ENCODE data around the gene PPRC1. TPM values are rescaled to one million over a fixed set of nuclear protein-coding genes. Genes with fewer than 3 reads are reported as not detected.

Gene PPRC1
- polyA plus RNA-seq, 1 donor from 2014 or later = 6.0 TPM

GRCh38 chr10:102157224-102157623, 24.4 kb downstream of the PPRC1 start:
- H4K20me1 ChIP-seq (ENCODE audit: insufficient read depth) = no peaks in the 10 kb centered on the region
- no peak overlapping the region for H3K4me3 ChIP-seq (ENCODE audit: low read length)
- no peak overlapping the region for H3K27ac ChIP-seq (ENCODE audit: low read length)
- H3K36me3 ChIP-seq (ENCODE audit: insufficient read depth, low read length) = no peaks in the 10 kb centered on the region
- H2AFZ ChIP-seq (ENCODE audit: low read depth, low read length) = no peak overlapping the region
- H3K79me2 ChIP-seq (replicated peaks; ENCODE audit: insufficient read depth, low read length) = peaks cover 23% of the 10 kb centered on the region
- H3F3A ChIP-seq (ENCODE audit: insufficient read depth, low read length, poor library complexity, severe bottlenecking) = no peaks in the 10 kb centered on the region
- H3K9ac ChIP-seq (ENCODE audit: low read length) = no peak overlapping the region
- H3K27me3 ChIP-seq (ENCODE audit: insufficient read depth, low read depth, low read length) = no peaks in the 10 kb centered on the region
- no peaks in the 10 kb centered on the region for H3K9me2 ChIP-seq (ENCODE audit: insufficient read depth, low read length)
- TF ChIP-seq MXI1 (conservative IDR thresholded peaks at IDR 0.05; ENCODE audit: poor library complexity, severe bottlenecking) = no peak
- no peak for TF ChIP-seq EZH2 (IDR thresholded peaks at IDR 0.05; ENCODE audit: borderline replicate concordance, insufficient read depth, low read length, poor library complexity, severe bottlenecking)
- TF ChIP-seq EP300 (conservative IDR thresholded peaks at IDR 0.05; ENCODE audit: poor library complexity, severe bottlenecking) = no peak
- TF ChIP-seq REST (IDR thresholded peaks at IDR 0.05; ENCODE audit: borderline replicate concordance) = no peak
- TF ChIP-seq RAD21 (conservative IDR thresholded peaks at IDR 0.05) = no peak
- TF ChIP-seq POLR2AphosphoS5 (IDR thresholded peaks at IDR 0.05) = no peak
- TF ChIP-seq TAF1 (IDR thresholded peaks at IDR 0.05; ENCODE audit: low read depth) = no peak
- TF ChIP-seq CTCF (IDR thresholded peaks at IDR 0.05; ENCODE audit: poor library complexity, severe bottlenecking) = no peak
- TF ChIP-seq SMC3 (conservative IDR thresholded peaks at IDR 0.05; ENCODE audit: poor library complexity) = no peak
- H3K4me2 ChIP-seq (ENCODE audit: low read length) = no peak overlapping the region
- no peaks in the 10 kb centered on the region for H3K9me3 ChIP-seq (ENCODE audit: low read length)

GRCh38 chr10:102159051-102159597, 26.3 kb downstream of the PPRC1 start:
- H3K27ac ChIP-seq (ENCODE audit: low read length) = no peak overlapping the region
- H3F3A ChIP-seq (ENCODE audit: insufficient read depth, low read length, poor library complexity, severe bottlenecking) = no peaks in the 10 kb centered on the region
- H3K4me3 ChIP-seq (ENCODE audit: low read length) = no peak overlapping the region
- TF ChIP-seq RAD21 (conservative IDR thresholded peaks at IDR 0.05) (no peak), EP300 (conservative IDR thresholded peaks at IDR 0.05; ENCODE audit: poor library complexity, severe bottlenecking) (no peak), TAF1 (IDR thresholded peaks at IDR 0.05; ENCODE audit: low read depth) (no peak), EZH2 (IDR thresholded peaks at IDR 0.05; ENCODE audit: borderline replicate concordance, insufficient read depth, low read length, poor library complexity, severe bottlenecking) (no peak), POLR2AphosphoS5 (IDR thresholded peaks at IDR 0.05) (no peak), SMC3 (conservative IDR thresholded peaks at IDR 0.05; ENCODE audit: poor library complexity) (no peak), CTCF (IDR thresholded peaks at IDR 0.05; ENCODE audit: poor library complexity, severe bottlenecking) (no peak), MXI1 (conservative IDR thresholded peaks at IDR 0.05; ENCODE audit: poor library complexity, severe bottlenecking) (no peak), REST (IDR thresholded peaks at IDR 0.05; ENCODE audit: borderline replicate concordance) (no peak)
- no peak overlapping the region for H2AFZ ChIP-seq (ENCODE audit: low read depth, low read length)
- no peaks in the 10 kb centered on the region for H3K9me3 ChIP-seq (ENCODE audit: low read length)
- no peak overlapping the region for H3K9ac ChIP-seq (ENCODE audit: low read length)
- H3K4me2 ChIP-seq (ENCODE audit: low read length) = no peak overlapping the region
- no peaks in the 10 kb centered on the region for H3K36me3 ChIP-seq (ENCODE audit: insufficient read depth, low read length)
- no peaks in the 10 kb centered on the region for H3K27me3 ChIP-seq (ENCODE audit: insufficient read depth, low read depth, low read length)
- H3K79me2 ChIP-seq (replicated peaks; ENCODE audit: insufficient read depth, low read length) = peaks cover 11% of the 10 kb centered on the region
- no peaks in the 10 kb centered on the region for H4K20me1 ChIP-seq (ENCODE audit: insufficient read depth)
- no peaks in the 10 kb centered on the region for H3K9me2 ChIP-seq (ENCODE audit: insufficient read depth, low read length)
